ENCODE results near the gene IKBKE.

- TF ChIP-seq ZSCAN20 (CRISPR knock-in tag; IDR thresholded peaks at IDR 0.05), result no peak
- TF ChIP-seq HOXB13 (CRISPR knock-in tag; IDR thresholded peaks at IDR 0.05; ENCODE audit: low read depth), result no peak
- no peak for TF ChIP-seq CTCF (IDR thresholded peaks at IDR 0.05)
- no peak for TF ChIP-seq POLR2A (IDR thresholded peaks at IDR 0.05; ENCODE audit: low read length)
- no peak for TF ChIP-seq BHLHE40 (IDR thresholded peaks at IDR 0.05; ENCODE audit: low read depth, low read length)
- no peak for TF ChIP-seq CBX8 (IDR thresholded peaks at IDR 0.05)
- TF ChIP-seq HOXA7 (CRISPR knock-in tag; IDR thresholded peaks at IDR 0.05), result no peak
- no peak for TF ChIP-seq HMGXB4 (CRISPR knock-in tag; IDR thresholded peaks at IDR 0.05; ENCODE audit: borderline replicate concordance)
- TF ChIP-seq ESRRA (IDR thresholded peaks at IDR 0.05; ENCODE audit: borderline replicate concordance, low read length), result no peak
- no peak for TF ChIP-seq MYC (IDR thresholded peaks at IDR 0.05; ENCODE audit: borderline replicate concordance, low read length)
- TF ChIP-seq SMC3 (IDR thresholded peaks at IDR 0.05), result no peak
- no peak for TF ChIP-seq JUN (IDR thresholded peaks at IDR 0.05)
These were observed 65.5 kb downstream of the IKBKE start for GRCh38 chr1:206535853-206536188.
